ENCODE results near the gene GLP1R. TPM values are rescaled to one million over a fixed set of nuclear protein-coding genes. Genes with fewer than 3 reads are reported as not detected.

GLP1R gene
- polyA plus RNA-seq, 1 of the 3 experiments (the other 2 are of a cell fraction): not detected

DNA sequence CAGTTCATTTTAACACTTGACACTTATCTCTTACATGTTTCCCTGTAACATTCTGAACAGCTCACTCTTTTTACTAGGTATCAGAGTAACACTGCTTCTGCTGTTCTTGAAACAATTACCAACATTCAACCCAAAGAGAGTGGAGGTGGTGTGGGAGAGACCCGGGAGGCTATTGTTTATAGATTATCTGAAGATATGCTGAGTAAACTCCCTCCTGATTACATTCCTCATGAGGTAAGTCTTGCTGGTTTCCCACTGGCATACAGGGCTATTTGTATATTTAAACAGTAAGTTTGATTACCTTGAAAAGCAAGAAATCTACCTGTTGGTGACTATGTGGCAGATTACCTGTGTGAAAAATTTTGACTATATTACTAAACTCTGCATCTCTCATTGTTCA is 39.8 kb upstream of the GLP1R start:
- H3K27me3 ChIP-seq (ENCODE audit: insufficient read depth): no peaks in the 10 kb centered on the region
- H3K4me1 ChIP-seq (ENCODE audit: control insufficient read depth in 1 of 2, insufficient read depth in 2 of 2, low read depth in 1 of 2, low read length in 1 of 2): no peaks in the 10 kb centered on the region
- no peak overlapping the region for H2AFZ ChIP-seq (ENCODE audit: low read depth)
- no peaks in the 10 kb centered on the region for H4K20me1 ChIP-seq (ENCODE audit: insufficient read depth)
- H3K9me3 ChIP-seq: no peaks in the 10 kb centered on the region
- no peak for DNase-seq
- no peak overlapping the region for H3K4me2 ChIP-seq
- H3K4me3 ChIP-seq (ENCODE audit: low read depth in 2 of 2, low read length in 1 of 2): no peak overlapping the region
- H3K36me3 ChIP-seq (replicated peaks in 1 of 2; ENCODE audit: control insufficient read depth in 1 of 2, insufficient read depth in 2 of 2, low read length in 1 of 2): no peaks in the 10 kb centered on the region
- 22% methylated on average over 1 of the region's 1 CpG for WGBS (ENCODE audit: low lambda C conversion rate)
- ChIA-PET CTCF (interaction anchor here (0.8 to 2.1 kb wide), 8 partner anchors 9 to 295 kb away, joined by 3 to 8 read pairs (median 5); no protein-coding TSS in a partner anchor), POLR2A (no interaction called here)
- H3K27ac ChIP-seq (ENCODE audit: low read depth in 2 of 2, low read length in 1 of 2): no peak overlapping the region
- TF ChIP-seq RCOR1 (IDR thresholded peaks at IDR 0.05; ENCODE audit: low read length): no peak
- H3K79me2 ChIP-seq (ENCODE audit: insufficient read depth): no peaks in the 10 kb centered on the region
- H3K9me2 ChIP-seq: no peaks in the 10 kb centered on the region
- H3K9ac ChIP-seq: no peak overlapping the region
- no peaks in the 10 kb centered on the region for H3F3A ChIP-seq (replicated peaks; ENCODE audit: insufficient read depth)

DNA sequence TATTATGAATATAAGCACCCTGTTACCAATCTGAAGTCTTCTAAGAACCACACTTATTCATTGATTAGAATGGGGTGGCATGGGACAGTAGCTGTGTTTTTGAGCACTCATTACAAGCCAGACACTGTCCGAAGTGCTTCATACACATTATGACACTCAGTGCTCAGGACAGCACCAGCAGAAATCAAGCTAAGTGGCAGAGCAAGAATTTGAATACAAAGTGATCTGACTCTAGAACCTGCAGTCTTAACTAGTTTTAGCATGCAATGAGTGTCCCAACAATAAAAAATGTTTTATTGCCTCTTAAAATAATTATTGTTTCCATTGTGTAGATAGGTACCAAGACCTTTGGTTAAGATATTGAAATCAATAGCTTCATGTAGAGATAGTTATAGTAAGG is 39.1 kb upstream of the GLP1R start:
- H3K4me1 ChIP-seq (ENCODE audit: control insufficient read depth in 1 of 2, insufficient read depth in 2 of 2, low read depth in 1 of 2, low read length in 1 of 2): no peaks in the 10 kb centered on the region
- no peak overlapping the region for H3K4me2 ChIP-seq
- H3K9me3 ChIP-seq: no peaks in the 10 kb centered on the region
- no peak overlapping the region for H3K4me3 ChIP-seq (ENCODE audit: low read depth in 2 of 2, low read length in 1 of 2)
- no peak overlapping the region for H3K9ac ChIP-seq
- DNase-seq: no peak
- 0% methylated on average over 1 of the region's 1 CpG for WGBS (ENCODE audit: low lambda C conversion rate)
- CTCF ChIA-PET: interaction anchor here (0.6 to 2.1 kb wide), 9 partner anchors 12 to 300 kb away, joined by 3 to 9 read pairs (median 4); no protein-coding TSS in a partner anchor
- POLR2A ChIA-PET: no interaction called here
- H3K27me3 ChIP-seq (ENCODE audit: insufficient read depth): no peaks in the 10 kb centered on the region
- H3K27ac ChIP-seq (ENCODE audit: low read depth in 2 of 2, low read length in 1 of 2): no peak overlapping the region
- H3K9me2 ChIP-seq: no peaks in the 10 kb centered on the region
- H3F3A ChIP-seq (replicated peaks; ENCODE audit: insufficient read depth): no peaks in the 10 kb centered on the region
- no peaks in the 10 kb centered on the region for H4K20me1 ChIP-seq (ENCODE audit: insufficient read depth)
- no peak overlapping the region for H2AFZ ChIP-seq (ENCODE audit: low read depth)
- no peaks in the 10 kb centered on the region for H3K36me3 ChIP-seq (replicated peaks in 1 of 2; ENCODE audit: control insufficient read depth in 1 of 2, insufficient read depth in 2 of 2, low read length in 1 of 2)
- TF ChIP-seq, protein P1, sequence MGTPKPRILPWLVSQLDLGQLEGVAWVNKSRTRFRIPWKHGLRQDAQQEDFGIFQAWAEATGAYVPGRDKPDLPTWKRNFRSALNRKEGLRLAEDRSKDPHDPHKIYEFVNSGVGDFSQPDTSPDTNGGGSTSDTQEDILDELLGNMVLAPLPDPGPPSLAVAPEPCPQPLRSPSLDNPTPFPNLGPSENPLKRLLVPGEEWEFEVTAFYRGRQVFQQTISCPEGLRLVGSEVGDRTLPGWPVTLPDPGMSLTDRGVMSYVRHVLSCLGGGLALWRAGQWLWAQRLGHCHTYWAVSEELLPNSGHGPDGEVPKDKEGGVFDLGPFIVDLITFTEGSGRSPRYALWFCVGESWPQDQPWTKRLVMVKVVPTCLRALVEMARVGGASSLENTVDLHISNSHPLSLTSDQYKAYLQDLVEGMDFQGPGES (IDR thresholded peaks at IDR 0.05; ENCODE audit: low read depth, low read length): no peak
- TF ChIP-seq GABPA (IDR thresholded peaks at IDR 0.05; ENCODE audit: low read depth): no peak
- TF ChIP-seq, protein P2, sequence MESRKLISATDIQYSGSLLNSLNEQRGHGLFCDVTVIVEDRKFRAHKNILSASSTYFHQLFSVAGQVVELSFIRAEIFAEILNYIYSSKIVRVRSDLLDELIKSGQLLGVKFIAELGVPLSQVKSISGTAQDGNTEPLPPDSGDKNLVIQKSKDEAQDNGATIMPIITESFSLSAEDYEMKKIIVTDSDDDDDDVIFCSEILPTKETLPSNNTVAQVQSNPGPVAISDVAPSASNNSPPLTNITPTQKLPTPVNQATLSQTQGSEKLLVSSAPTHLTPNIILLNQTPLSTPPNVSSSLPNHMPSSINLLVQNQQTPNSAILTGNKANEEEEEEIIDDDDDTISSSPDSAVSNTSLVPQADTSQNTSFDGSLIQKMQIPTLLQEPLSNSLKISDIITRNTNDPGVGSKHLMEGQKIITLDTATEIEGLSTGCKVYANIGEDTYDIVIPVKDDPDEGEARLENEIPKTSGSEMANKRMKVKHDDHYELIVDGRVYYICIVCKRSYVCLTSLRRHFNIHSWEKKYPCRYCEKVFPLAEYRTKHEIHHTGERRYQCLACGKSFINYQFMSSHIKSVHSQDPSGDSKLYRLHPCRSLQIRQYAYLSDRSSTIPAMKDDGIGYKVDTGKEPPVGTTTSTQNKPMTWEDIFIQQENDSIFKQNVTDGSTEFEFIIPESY (IDR thresholded peaks at IDR 0.05; ENCODE audit: borderline replicate concordance, low read depth): no peak
- no peak for TF ChIP-seq TCF12 (IDR thresholded peaks at IDR 0.05)
- TF ChIP-seq, protein P3, sequence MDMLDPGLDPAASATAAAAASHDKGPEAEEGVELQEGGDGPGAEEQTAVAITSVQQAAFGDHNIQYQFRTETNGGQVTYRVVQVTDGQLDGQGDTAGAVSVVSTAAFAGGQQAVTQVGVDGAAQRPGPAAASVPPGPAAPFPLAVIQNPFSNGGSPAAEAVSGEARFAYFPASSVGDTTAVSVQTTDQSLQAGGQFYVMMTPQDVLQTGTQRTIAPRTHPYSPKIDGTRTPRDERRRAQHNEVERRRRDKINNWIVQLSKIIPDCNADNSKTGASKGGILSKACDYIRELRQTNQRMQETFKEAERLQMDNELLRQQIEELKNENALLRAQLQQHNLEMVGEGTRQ (IDR thresholded peaks at IDR 0.05; ENCODE audit: borderline replicate concordance, low read depth, low read length): no peak
- no peak for TF ChIP-seq TAF1 (IDR thresholded peaks at IDR 0.05; ENCODE audit: borderline replicate concordance, low read depth, low read length)
- TF ChIP-seq, protein P4, sequence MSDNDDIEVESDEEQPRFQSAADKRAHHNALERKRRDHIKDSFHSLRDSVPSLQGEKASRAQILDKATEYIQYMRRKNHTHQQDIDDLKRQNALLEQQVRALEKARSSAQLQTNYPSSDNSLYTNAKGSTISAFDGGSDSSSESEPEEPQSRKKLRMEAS (IDR thresholded peaks at IDR 0.05; ENCODE audit: low read depth): no peak
- TF ChIP-seq SMC3 (IDR thresholded peaks at IDR 0.05; ENCODE audit: low read depth, low read length): no peak
- no peak for TF ChIP-seq YY1 (IDR thresholded peaks at IDR 0.05; ENCODE audit: low read depth)
- TF ChIP-seq, protein P5, sequence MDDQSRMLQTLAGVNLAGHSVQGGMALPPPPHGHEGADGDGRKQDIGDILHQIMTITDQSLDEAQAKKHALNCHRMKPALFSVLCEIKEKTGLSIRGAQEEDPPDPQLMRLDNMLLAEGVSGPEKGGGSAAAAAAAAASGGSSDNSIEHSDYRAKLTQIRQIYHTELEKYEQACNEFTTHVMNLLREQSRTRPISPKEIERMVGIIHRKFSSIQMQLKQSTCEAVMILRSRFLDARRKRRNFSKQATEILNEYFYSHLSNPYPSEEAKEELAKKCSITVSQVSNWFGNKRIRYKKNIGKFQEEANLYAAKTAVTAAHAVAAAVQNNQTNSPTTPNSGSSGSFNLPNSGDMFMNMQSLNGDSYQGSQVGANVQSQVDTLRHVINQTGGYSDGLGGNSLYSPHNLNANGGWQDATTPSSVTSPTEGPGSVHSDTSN (IDR thresholded peaks at IDR 0.05): no peak
- no peak for TF ChIP-seq SIN3A (IDR thresholded peaks at IDR 0.05; ENCODE audit: borderline replicate concordance, low read depth, low read length)
- TF ChIP-seq, protein P6, sequence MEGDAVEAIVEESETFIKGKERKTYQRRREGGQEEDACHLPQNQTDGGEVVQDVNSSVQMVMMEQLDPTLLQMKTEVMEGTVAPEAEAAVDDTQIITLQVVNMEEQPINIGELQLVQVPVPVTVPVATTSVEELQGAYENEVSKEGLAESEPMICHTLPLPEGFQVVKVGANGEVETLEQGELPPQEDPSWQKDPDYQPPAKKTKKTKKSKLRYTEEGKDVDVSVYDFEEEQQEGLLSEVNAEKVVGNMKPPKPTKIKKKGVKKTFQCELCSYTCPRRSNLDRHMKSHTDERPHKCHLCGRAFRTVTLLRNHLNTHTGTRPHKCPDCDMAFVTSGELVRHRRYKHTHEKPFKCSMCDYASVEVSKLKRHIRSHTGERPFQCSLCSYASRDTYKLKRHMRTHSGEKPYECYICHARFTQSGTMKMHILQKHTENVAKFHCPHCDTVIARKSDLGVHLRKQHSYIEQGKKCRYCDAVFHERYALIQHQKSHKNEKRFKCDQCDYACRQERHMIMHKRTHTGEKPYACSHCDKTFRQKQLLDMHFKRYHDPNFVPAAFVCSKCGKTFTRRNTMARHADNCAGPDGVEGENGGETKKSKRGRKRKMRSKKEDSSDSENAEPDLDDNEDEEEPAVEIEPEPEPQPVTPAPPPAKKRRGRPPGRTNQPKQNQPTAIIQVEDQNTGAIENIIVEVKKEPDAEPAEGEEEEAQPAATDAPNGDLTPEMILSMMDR (IDR thresholded peaks at IDR 0.05): no peak
- no peak for TF ChIP-seq CHD2 (IDR thresholded peaks at IDR 0.05; ENCODE audit: low read length, partially characterized antibody)
- TF ChIP-seq RAD21 (IDR thresholded peaks at IDR 0.05; ENCODE audit: low read length): no peak
- TF ChIP-seq FOXJ3 (CRISPR knock-in tag; IDR thresholded peaks at IDR 0.05): no peak
- H3K79me2 ChIP-seq (ENCODE audit: insufficient read depth): no peaks in the 10 kb centered on the region

Data from SK-N-SH (cell line).